SU-DHL-6 (cell line): ENCODE results near the gene HIBADH.

ENCODE experiments used
- H2AFZ ChIP-seq: fragments of 200-600 bp; sonication (generic); 2 replicates; pipeline ENCODE4 v1.6.1; 2014; ENCODE audit warnings: low read depth, mild to moderate bottlenecking, moderate library complexity, mixed read lengths, antibody characterized with exemption, low read length; ENCODE audit not compliant: severe bottlenecking
- H3F3A ChIP-seq: fragments of 200-600 bp; shearing (Covaris generic); 2 replicates; pipeline ENCODE4 v1.6.0; 2016; ENCODE audit warnings: antibody characterized with exemption, mild to moderate bottlenecking; ENCODE audit not compliant: insufficient read depth
- H3K27ac ChIP-seq: fragments of 200-600 bp; sonication (generic); 2 replicates; pipeline ENCODE4 v1.5.1; 2016; ENCODE audit warnings: low read depth, mild to moderate bottlenecking, low read length, moderate library complexity, mixed read lengths
- H3K27me3 ChIP-seq: fragments of 200-600 bp; sonication (generic), shearing (Covaris generic); 2 replicates; pipeline ENCODE4 v1.6.0; 2014; ENCODE audit warnings: mild to moderate bottlenecking, low read length
- H3K36me3 ChIP-seq: fragments of 200-600 bp; sonication (generic); 2 replicates; pipeline ENCODE4 v1.6.1; 2014; ENCODE audit warnings: mild to moderate bottlenecking, low read length, mixed read lengths
- H3K4me2 ChIP-seq: fragments of 300-600, 200-600 bp; shearing (Covaris generic), sonication (generic); 2 replicates; pipeline ENCODE4 v1.6.0; 2014; ENCODE audit warnings: low read length, low read depth, mild to moderate bottlenecking; ENCODE audit not compliant: poor library complexity, severe bottlenecking
- H3K4me3 ChIP-seq: fragments of 200-600 bp; sonication (generic); 2 replicates; pipeline ENCODE4 v1.5.1; 2014; ENCODE audit warnings: antibody characterized with exemption, low read length, mild to moderate bottlenecking, mixed read lengths; ENCODE audit not compliant: insufficient read depth, poor library complexity, severe bottlenecking
- H3K79me2 ChIP-seq: fragments of 200-600 bp; sonication (generic); 2 replicates; pipeline ENCODE4 v1.6.1; 2014; ENCODE audit warnings: mild to moderate bottlenecking, low read length, moderate library complexity; ENCODE audit not compliant: insufficient read depth
- H3K9ac ChIP-seq: fragments of 200-600 bp; sonication (generic); 2 replicates; pipeline ENCODE4 v1.7.0; 2014; ENCODE audit warnings: mild to moderate bottlenecking, low read length
- H3K9me2 ChIP-seq: fragments of 200-600 bp; sonication (generic); replicated peaks from 2 replicates; pipeline ENCODE4 v1.6.1; 2014; ENCODE audit warnings: low read length; ENCODE audit not compliant: insufficient read depth
- H3K9me3 ChIP-seq: fragments of 200-600 bp; sonication (generic); 2 replicates; pipeline ENCODE4 v1.6.1; 2014; ENCODE audit warnings: low read length, mixed read lengths; ENCODE audit not compliant: insufficient read depth
- H4K20me1 ChIP-seq: fragments of 200-600 bp; sonication (generic); 2 replicates; pipeline ENCODE4 v1.6.1; 2014; ENCODE audit warnings: low read depth, mild to moderate bottlenecking, antibody characterized with exemption, low read length, moderate library complexity, mixed read lengths
- CTCF ChIP-seq: fragments of 200-600 bp; sonication (generic); IDR thresholded peaks from one replicate; pipeline ENCODE4 v1.5.1; 2017; ENCODE audit warnings: antibody characterized with exemption, mild to moderate bottlenecking, low read length, moderate library complexity; ENCODE audit not compliant: insufficient read depth, poor library complexity, severe bottlenecking
- EZH2phosphoT487 ChIP-seq: fragments of 200-600 bp; sonication (generic), shearing (Covaris generic); conservative IDR thresholded peaks from 2 replicates; pipeline ENCODE4 v1.6.1; 2018; ENCODE audit warnings: mild to moderate bottlenecking, antibody characterized with exemption, low read length, moderate library complexity, mixed read lengths

The HIBADH gene

GRCh38 chr7:27600247-27600646 lies 62.4 kb downstream of the HIBADH start:
- Histone ChIP-seq H3K4me2 (no peak overlapping the region), H3K9ac (no peak overlapping the region), H4K20me1 (no peaks in the 10 kb centered on the region), H2AFZ (no peak overlapping the region), H3K9me2 (no peaks in the 10 kb centered on the region), H3K79me2 (no peaks in the 10 kb centered on the region), H3K27me3 (no peaks in the 10 kb centered on the region), H3K36me3 (no peaks in the 10 kb centered on the region), H3K27ac (no peak overlapping the region), H3K9me3 (no peaks in the 10 kb centered on the region), H3F3A (no peaks in the 10 kb centered on the region), H3K4me3 (no peak overlapping the region)
- TF ChIP-seq EZH2phosphoT487 (no peak), CTCF (no peak)

GRCh38 chr7:27595009-27595408 lies 67.7 kb downstream of the HIBADH start:
- H3K4me2 ChIP-seq: no peak overlapping the region
- no peaks in the 10 kb centered on the region for H3F3A ChIP-seq
- TF ChIP-seq EZH2phosphoT487 (no peak), CTCF (no peak)

GRCh38 chr7:27593226-27593625 lies 69.5 kb downstream of the HIBADH start:
- no peak overlapping the region for H3K4me2 ChIP-seq
- no peak overlapping the region for H2AFZ ChIP-seq
- no peaks in the 10 kb centered on the region for H3F3A ChIP-seq

More at GRCh38 chr7:27595009-27595408, 67.7 kb downstream of the HIBADH start:
- H3K9ac ChIP-seq: no peak overlapping the region
- H3K9me3 ChIP-seq: no peaks in the 10 kb centered on the region
- H3K27ac ChIP-seq: no peak overlapping the region
- no peaks in the 10 kb centered on the region for H4K20me1 ChIP-seq
- no peak overlapping the region for H3K4me3 ChIP-seq
- H2AFZ ChIP-seq: no peak overlapping the region
- H3K9me2 ChIP-seq: no peaks in the 10 kb centered on the region
- no peaks in the 10 kb centered on the region for H3K36me3 ChIP-seq
- H3K27me3 ChIP-seq: no peaks in the 10 kb centered on the region
- no peaks in the 10 kb centered on the region for H3K79me2 ChIP-seq

More at GRCh38 chr7:27593226-27593625, 69.5 kb downstream of the HIBADH start:
- H3K79me2 ChIP-seq: no peaks in the 10 kb centered on the region
- H3K9ac ChIP-seq: no peak overlapping the region
- H3K36me3 ChIP-seq: no peaks in the 10 kb centered on the region
- no peak for TF ChIP-seq CTCF
- TF ChIP-seq EZH2phosphoT487: no peak
- H3K9me3 ChIP-seq: no peaks in the 10 kb centered on the region
- no peaks in the 10 kb centered on the region for H4K20me1 ChIP-seq
- H3K27ac ChIP-seq: no peak overlapping the region
- H3K9me2 ChIP-seq: no peaks in the 10 kb centered on the region
- no peak overlapping the region for H3K4me3 ChIP-seq
- no peaks in the 10 kb centered on the region for H3K27me3 ChIP-seq
